Neural progenitor cell (in vitro differentiated cells): Measurements from ENCODE around the gene PDHX. TPM values are rescaled to one million over a fixed set of nuclear protein-coding genes. Genes with fewer than 3 reads are reported as not detected.

Experiments
- DNase-seq: peaks from one replicate; pipeline ENCODE4 v3.0.0-alpha.2; 2016; ENCODE audit warnings: low spot score
- H2AFZ ChIP-seq: fragments of 200-600 bp; sonication (generic); replicated peaks from 2 replicates; pipeline ENCODE4 v1.6.1; 2016; ENCODE audit warnings: antibody characterized with exemption
- H3F3A ChIP-seq: fragments of 200-600 bp; sonication (generic); 2 replicates; pipeline ENCODE4 v1.6.1; 2016; ENCODE audit warnings: antibody characterized with exemption, low read depth
- H3K27ac ChIP-seq: fragments of 200-600 bp; sonication (generic); 2 replicates; pipeline ENCODE4 v1.5.1; 2016; ENCODE audit warnings: mild to moderate bottlenecking
- H3K27me3 ChIP-seq: fragments of 200-600 bp; sonication (generic); 2 replicates; pipeline ENCODE4 v1.6.1; 2016; ENCODE audit warnings: mild to moderate bottlenecking, moderate library complexity
- H3K36me3 ChIP-seq: fragments of 200-600 bp; sonication (generic); 2 replicates; pipeline ENCODE4 v1.5.1; 2016
- H3K4me1 ChIP-seq: fragments of 200-600 bp; sonication (generic); 2 replicates; pipeline ENCODE4 v1.6.1; 2016; ENCODE audit warnings: mixed run types
- H3K4me2 ChIP-seq: fragments of 200-600 bp; sonication (generic); 2 replicates; pipeline ENCODE4 v1.6.1; 2016
- H3K4me3 ChIP-seq: fragments of 200-600 bp; sonication (generic); 2 replicates; pipeline ENCODE4 v1.5.1; 2016
- H3K79me2 ChIP-seq: fragments of 200-600 bp; sonication (generic); 2 replicates; pipeline ENCODE4 v1.6.1; 2016; ENCODE audit warnings: low read depth
- H3K9ac ChIP-seq: fragments of 200-600 bp; sonication (generic); 2 replicates; pipeline ENCODE4 v1.6.1; 2016
- H3K9me3 ChIP-seq: fragments of 200-600 bp; sonication (generic); 2 replicates; pipeline ENCODE4 v1.5.1; 2016; ENCODE audit warnings: low read depth
- H4K20me1 ChIP-seq: fragments of 200-600 bp; sonication (generic); 2 replicates; pipeline ENCODE4 v1.6.1; 2016; ENCODE audit warnings: low read depth
- H3K27ac Mint-ChIP-seq: 3 replicates; pipeline ENCODE4 v1.8.0; 2021; ENCODE audit warnings: mixed read lengths
- H3K27me3 Mint-ChIP-seq: 2 replicates; pipeline ENCODE4 v1.8.0; 2022; ENCODE audit warnings: low read depth, mild to moderate bottlenecking, inconsistent platforms, moderate library complexity, mixed read lengths; ENCODE audit not compliant: insufficient read depth
- H3K36me3 Mint-ChIP-seq: 3 replicates; pipeline ENCODE4 v1.8.0; 2021; ENCODE audit warnings: mixed read lengths
- H3K4me1 Mint-ChIP-seq: 3 replicates; pipeline ENCODE4 v1.8.0; 2021; ENCODE audit warnings: mixed read lengths
- H3K4me3 Mint-ChIP-seq: 3 replicates; pipeline ENCODE4 v1.8.0; 2021; ENCODE audit warnings: mild to moderate bottlenecking, moderate library complexity, mixed read lengths
- H3K9me3 Mint-ChIP-seq: 3 replicates; pipeline ENCODE4 v1.8.0; 2020; ENCODE audit warnings: mixed read lengths
- EZH2 ChIP-seq: fragments of 200-600 bp; sonication (generic); IDR thresholded peaks from 2 replicates; pipeline ENCODE4 v1.6.1; 2017; ENCODE audit warnings: antibody characterized with exemption, mild to moderate bottlenecking, moderate library complexity
- EZH2phosphoT487 ChIP-seq: fragments of 200-600 bp; sonication (generic); IDR thresholded peaks from 2 replicates; pipeline ENCODE4 v1.6.1; 2017; ENCODE audit warnings: antibody characterized with exemption
- total RNA-seq: library from RNA; depleted of rRNA; stranded (reverse); fragments of >200 nt; gene quantifications from 2 replicates; pipeline ENCODE4 v1.2.3, GENCODE V29; 2015; ENCODE audit warnings: low replicate concordance
- TF ChIP-seq, protein P1 (sequence below): fragments of 200-600 bp; sonication (generic); IDR thresholded peaks from 2 replicates; pipeline ENCODE4 v1.5.1; 2017; ENCODE audit warnings: antibody characterized with exemption, mild to moderate bottlenecking

PDHX gene
- total RNA-seq, 1 donor from 2014 or later, result 38.4 TPM

GRCh38 chr11:35011389-35011788 is 95.0 kb downstream of the PDHX start:
- no peaks in the 10 kb centered on the region for H3K27me3 ChIP-seq
- no peaks in the 10 kb centered on the region for H3K36me3 ChIP-seq
- H2AFZ ChIP-seq, result no peak overlapping the region
- H3K9me3 ChIP-seq, result no peaks in the 10 kb centered on the region
- Mint-ChIP-seq H3K4me1 (peaks cover 8% of the 10 kb centered on the region), H3K36me3 (no peaks in the 10 kb centered on the region), H3K27ac (no peak overlapping the region), H3K4me3 (no peak overlapping the region), H3K27me3 (peaks cover 4% of the 10 kb centered on the region), H3K9me3 (no peaks in the 10 kb centered on the region)
- no peaks in the 10 kb centered on the region for H4K20me1 ChIP-seq
- H3F3A ChIP-seq, result no peaks in the 10 kb centered on the region
- no peak overlapping the region for H3K4me3 ChIP-seq
- TF ChIP-seq, protein P1, sequence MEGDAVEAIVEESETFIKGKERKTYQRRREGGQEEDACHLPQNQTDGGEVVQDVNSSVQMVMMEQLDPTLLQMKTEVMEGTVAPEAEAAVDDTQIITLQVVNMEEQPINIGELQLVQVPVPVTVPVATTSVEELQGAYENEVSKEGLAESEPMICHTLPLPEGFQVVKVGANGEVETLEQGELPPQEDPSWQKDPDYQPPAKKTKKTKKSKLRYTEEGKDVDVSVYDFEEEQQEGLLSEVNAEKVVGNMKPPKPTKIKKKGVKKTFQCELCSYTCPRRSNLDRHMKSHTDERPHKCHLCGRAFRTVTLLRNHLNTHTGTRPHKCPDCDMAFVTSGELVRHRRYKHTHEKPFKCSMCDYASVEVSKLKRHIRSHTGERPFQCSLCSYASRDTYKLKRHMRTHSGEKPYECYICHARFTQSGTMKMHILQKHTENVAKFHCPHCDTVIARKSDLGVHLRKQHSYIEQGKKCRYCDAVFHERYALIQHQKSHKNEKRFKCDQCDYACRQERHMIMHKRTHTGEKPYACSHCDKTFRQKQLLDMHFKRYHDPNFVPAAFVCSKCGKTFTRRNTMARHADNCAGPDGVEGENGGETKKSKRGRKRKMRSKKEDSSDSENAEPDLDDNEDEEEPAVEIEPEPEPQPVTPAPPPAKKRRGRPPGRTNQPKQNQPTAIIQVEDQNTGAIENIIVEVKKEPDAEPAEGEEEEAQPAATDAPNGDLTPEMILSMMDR, result no peak
- no peak for TF ChIP-seq EZH2phosphoT487
- no peak for TF ChIP-seq EZH2
- no peak overlapping the region for H3K27ac ChIP-seq
- DNase-seq, result no peak
- H3K9ac ChIP-seq, result no peak overlapping the region
- no peaks in the 10 kb centered on the region for H3K79me2 ChIP-seq
- H3K4me1 ChIP-seq, result no peaks in the 10 kb centered on the region
- H3K4me2 ChIP-seq, result no peak overlapping the region

GRCh38 chr11:35011944-35012343 is 95.5 kb downstream of the PDHX start:
- no peaks in the 10 kb centered on the region for H3K9me3 Mint-ChIP-seq
- H3K79me2 ChIP-seq, result no peaks in the 10 kb centered on the region
- H3K27ac ChIP-seq, result no peak overlapping the region
- no peak for DNase-seq
- no peaks in the 10 kb centered on the region for H3K27me3 ChIP-seq
- no peaks in the 10 kb centered on the region for H3K4me1 ChIP-seq
- H3K4me3 Mint-ChIP-seq, result no peak overlapping the region
- H3K27ac Mint-ChIP-seq, result no peak overlapping the region
- no peak overlapping the region for H3K4me2 ChIP-seq
- H4K20me1 ChIP-seq, result no peaks in the 10 kb centered on the region
- H3K9me3 ChIP-seq, result no peaks in the 10 kb centered on the region
- peaks cover 4% of the 10 kb centered on the region for H3K27me3 Mint-ChIP-seq
- no peak overlapping the region for H3K9ac ChIP-seq
- H3K36me3 ChIP-seq, result no peaks in the 10 kb centered on the region
- peaks cover 8% of the 10 kb centered on the region for H3K4me1 Mint-ChIP-seq
- no peaks in the 10 kb centered on the region for H3K36me3 Mint-ChIP-seq
- no peak overlapping the region for H2AFZ ChIP-seq
- no peak overlapping the region for H3K4me3 ChIP-seq
- no peaks in the 10 kb centered on the region for H3F3A ChIP-seq
- TF ChIP-seq, protein P1, result no peak
- TF ChIP-seq EZH2phosphoT487 (no peak), EZH2 (no peak)

DNA sequence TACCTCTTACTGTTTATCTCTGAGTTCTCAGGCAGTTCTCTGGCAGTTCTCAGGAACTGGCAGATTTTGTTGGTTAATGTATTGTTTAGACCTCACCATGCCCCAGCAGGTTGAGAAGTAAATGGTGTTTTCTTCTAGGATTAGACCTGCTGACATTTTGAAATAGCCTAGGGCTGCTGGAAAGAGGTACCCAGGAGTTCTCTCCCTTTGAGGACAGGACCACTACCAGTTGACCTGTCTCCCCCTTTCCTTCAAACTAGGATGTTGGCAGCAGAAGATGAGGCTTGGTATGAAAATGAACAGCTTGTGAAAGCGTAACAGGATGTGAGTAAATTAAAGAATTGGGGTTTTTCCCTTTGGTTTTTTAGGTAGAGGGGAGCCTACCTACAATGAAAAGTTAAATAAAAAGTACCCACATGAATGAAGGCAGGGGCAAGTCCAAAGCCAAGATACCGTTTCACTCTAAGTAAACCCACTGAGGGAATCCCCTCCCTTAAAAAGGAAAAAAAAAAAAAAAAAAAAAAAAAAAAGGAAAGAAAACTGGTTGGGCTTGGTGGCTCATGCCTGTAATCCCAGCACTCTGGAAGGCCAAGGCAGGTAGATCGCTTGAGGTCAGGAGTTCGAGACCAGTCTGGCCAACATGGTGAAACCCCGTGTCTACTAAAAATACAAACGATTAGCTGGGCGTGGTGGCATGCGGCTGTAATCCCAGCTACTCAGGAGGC is 96.2 kb downstream of the PDHX start:
- Histone ChIP-seq H3K4me3 (no peak overlapping the region), H3K36me3 (no peaks in the 10 kb centered on the region), H4K20me1 (no peaks in the 10 kb centered on the region), H2AFZ (no peak overlapping the region), H3F3A (no peaks in the 10 kb centered on the region), H3K9ac (no peak overlapping the region), H3K4me2 (no peak overlapping the region), H3K27me3 (no peaks in the 10 kb centered on the region), H3K27ac (no peak overlapping the region), H3K79me2 (no peaks in the 10 kb centered on the region), H3K4me1 (no peaks in the 10 kb centered on the region), H3K9me3 (no peaks in the 10 kb centered on the region)
- Mint-ChIP-seq H3K27me3 (peaks cover 4% of the 10 kb centered on the region), H3K9me3 (no peaks in the 10 kb centered on the region), H3K4me3 (no peak overlapping the region), H3K4me1 (peaks cover 8% of the 10 kb centered on the region), H3K27ac (no peak overlapping the region), H3K36me3 (no peaks in the 10 kb centered on the region)
- TF ChIP-seq, protein P1, result no peak
- TF ChIP-seq EZH2 (no peak), EZH2phosphoT487 (no peak)
- DNase-seq, result no peak
